Stimulated activated CD4-positive, alpha-beta T cell treated with anti-CD3 and anti-CD28 coated beads, Interleukin-1b, Interleukin-23, amount 100 ng/mL, for 1 hour (primary cell): ENCODE measurements around the gene FAM83E.
"Not testable (repeated sequence)": the region's sequence is repeated elsewhere in the genome, so short reads cannot be mapped to it uniquely, and the experiment has no call there.

Experiments
- DNase-seq, 2 donors: peaks; one replicate each; pipeline ENCODE4 v3.0.0-alpha.2; 2020; ENCODE audit warnings: low read depth in 2 of 2

Gene FAM83E

DNA sequence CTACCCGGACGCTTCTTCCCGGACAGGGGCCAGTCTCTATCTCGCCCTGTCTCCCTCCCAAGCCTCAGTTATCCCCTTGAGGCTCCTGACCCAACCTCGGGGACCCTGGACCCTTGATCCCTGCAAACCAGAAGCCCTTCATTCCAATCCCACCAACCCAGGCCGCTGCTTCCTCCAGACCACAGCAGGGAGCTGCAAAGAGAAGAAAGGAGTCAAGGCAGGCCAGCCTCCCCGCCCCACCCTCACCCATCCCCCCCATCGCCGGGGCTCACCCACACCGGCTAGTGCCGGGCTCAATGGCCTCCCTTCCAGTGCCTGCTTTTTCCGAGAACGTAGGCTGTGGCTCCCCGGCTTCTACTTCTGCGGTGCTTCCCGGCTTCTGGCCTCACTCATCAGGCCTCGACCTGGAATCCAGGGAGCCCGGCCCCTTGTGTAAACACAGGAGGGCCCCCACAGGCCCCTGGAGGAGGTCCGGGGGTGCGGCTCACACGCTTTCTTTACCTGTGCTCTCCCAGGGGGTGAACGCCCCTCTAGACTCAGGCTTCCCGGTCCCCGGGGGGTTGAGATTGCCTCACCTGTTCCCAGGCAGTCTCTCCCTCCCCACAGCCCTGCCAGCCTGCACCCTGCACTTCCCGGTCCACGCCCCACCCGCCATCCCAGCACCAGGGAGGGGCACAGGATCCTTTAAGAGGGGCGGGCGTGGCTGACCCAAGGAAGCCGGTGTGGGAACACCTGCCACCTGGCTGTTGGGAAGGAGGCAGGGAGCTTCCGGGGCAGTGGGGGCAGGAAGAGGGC lies at the start of gene FAM83E:
Gene FAM83E (minus strand): TSS at position 641 of the 795 bp plus-strand sequence. CDS start 1,704 bp downstream, outside the sequence.
- no peak for DNase-seq

DNA sequence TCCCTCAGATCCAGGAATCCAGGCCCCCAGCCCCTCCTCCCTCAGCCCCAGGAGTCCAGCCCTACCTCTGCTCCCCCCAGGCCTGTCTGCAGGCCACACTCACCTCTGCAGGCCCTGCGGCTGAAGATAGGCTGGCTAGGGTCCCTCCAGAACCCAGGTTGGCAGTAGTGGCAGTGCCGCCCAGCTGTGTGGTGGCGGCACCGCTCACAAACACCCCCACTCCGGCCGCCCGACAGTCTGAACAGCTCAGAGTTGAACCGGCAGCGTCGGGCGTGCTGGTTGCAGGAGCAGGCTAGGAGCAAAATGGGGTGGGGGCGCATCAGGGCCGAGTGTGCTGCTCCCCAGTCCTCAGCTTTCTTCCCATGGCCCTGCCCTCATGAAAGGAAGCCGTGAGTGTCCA lies 49.6 kb upstream of the FAM83E start:
- DNase-seq, result no peak

DNA sequence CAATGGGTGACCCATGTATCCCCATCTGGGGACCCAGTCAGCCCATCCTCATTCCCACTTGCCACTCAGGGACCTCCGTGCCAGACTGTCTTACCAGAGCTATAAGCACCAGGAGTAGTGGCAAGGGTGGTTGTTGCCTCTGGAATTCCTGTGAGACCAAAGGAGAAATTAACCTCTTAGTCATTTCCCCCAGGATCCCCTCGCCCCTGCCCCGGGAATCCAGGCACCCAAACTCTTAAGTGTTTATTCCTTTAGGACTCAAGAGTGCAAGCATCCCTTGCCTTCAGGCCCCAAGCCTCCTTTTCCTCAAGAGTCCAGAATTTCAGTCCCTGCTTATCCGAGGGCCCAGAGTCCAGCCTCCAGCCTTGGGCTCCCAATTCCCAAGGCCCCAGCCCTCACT lies 48.8 kb upstream of the FAM83E start:
- DNase-seq, result no peak

DNA sequence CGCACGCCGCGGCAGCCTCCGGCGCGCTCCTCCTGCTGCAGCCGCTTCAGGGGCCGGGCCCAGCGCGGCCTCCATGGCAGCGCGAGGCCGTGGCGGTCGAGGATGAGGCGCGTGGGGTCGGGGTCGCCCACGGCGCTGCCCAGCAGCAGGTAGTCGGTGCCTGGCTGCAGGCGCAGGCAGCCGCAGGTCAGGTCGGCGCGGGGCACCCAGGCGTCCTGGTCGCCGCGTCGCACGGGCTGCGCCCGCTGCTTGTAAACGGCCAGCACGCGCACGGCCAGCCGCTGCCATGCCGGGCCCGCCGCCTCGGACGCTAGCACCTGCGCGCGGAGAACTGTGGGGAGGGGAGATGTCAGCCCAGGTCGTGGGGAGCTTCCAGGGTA lies 46.8 kb upstream of the FAM83E start:
- DNase-seq, result no peak

DNA sequence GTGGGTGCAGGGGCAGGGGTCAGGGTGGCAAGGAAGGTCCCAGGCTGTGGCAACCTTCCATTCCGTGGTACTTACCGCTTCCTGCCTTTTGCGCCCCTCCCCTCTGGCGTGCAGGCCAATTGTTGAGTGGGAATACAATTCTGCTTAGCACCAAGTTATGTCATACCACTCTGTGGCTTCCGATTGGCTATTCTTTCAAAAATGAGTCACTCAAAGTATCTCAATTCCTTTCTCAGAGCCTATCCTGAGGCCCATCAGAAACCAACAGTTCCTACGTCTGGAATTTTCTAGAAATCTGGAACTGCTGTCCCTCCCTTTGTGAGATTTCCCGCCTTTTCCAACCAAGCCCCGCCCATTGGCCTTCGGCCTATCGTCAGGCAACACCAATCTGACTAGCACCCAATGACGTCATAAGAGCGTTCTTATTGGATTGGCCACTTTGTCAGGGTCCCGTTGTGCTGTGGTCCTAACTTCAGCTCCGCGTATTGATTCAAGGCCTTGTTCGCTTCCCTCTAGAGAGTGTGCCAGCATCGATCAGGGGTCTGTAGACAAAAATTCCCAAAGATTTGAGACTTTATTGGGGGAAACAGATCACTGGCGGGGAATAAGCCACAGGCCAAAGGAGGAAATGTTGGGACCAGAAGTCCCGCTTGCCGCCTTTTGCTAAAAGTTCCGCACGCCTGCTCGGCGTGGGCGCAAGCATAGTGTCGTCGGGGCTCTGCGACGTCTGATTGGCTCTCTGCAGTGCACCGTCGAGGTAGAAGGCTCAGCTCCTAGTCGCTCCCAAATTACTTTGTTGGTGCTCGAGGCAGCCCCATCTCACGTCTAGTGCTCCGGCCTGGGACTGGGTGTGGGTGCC lies 46.2 kb upstream of the FAM83E start:
- peak in 1 of 2 donors; percentile 59 for DNase-seq

DNA sequence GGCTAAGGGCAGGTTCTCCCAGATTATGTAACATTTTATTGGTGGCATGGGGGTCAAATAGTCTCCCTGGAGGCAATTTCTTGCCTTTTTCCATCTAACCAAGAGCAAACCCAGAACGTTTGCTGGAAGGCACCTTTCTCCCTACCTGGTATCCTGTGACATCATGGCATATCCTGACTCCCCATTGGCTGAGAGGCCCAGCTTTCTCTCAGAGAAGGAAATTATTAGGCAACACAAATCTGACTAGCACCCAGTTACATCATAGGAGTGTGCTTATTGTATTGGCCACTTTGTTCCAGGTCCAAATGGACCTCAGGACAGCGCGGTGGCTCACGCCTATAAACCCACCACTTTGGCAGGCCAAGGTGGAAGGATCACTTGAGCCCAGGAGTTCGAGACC lies 44.9 kb upstream of the FAM83E start:
- DNase-seq, result no peak

DNA sequence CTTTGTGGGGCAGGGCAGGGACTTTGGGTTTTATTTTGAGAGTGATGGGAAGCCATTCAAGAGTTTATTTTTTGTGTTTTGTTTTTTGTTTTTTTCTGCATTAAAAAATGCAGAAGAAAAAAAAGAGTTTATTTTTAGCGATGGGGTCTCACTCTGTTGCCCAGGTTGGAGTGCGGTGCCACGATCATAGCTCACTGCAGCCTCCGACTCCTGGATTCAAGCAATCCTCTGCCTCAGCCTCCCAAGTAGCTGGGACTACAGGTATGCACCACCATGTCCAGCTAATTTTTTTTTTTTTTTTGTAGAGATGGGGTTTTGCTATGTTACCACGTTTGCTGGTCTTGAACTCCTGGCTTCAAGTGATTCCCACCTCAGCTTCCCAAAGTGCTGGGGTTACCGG lies 43.6 kb upstream of the FAM83E start:
- DNase-seq, result no peak

DNA sequence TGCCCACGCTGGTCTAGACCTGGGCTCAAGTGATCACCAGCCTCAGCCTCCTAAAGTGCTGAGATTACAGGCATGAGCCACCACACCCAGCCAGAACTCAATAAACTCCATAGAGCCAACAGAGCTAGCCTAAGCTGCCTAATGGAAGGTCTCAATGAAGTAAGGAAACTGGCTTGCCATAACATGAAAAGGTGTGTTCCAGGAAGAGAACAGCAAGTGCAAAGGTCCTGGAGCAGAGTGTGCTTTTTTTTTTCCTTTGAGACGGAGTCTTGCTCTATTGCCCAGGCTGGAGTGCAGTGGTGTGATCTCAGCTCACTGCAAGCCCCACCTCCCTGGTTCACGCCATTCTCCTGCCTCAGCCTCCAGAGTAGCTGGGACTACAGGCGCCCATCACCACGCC lies 43.0 kb upstream of the FAM83E start:
- DNase-seq, result not testable (repeated sequence)

DNA sequence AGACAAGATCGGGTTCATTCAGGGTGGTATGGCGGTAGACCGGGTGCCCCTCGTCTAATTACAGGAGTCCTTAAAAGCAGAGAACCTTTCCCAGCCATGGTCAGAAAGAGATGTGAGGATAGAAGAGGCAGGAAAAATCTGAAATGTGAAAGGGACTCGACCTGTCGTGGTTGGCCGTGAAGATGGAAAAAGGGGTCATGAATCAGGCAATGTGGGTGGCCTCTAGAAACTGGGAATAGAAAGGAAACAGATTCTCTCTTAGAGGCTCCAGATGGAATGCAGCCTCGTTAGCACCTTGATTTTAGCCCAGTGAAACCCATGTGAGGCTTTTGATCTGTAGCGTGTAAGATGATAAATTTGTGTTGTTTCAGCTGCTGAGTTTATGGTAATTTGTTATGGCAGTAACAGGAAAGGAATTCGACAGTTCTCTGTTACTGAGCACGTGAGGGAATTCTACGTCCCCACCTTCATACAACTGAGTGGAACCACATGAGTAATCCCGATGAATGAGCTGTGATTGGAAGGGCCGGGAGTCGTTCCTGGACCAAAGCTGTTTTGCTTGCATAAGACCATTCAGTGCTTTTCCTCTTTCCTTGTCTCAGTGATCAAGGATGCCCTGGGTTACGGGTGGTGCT lies 42.1 kb upstream of the FAM83E start:
- DNase-seq, result no peak

DNA sequence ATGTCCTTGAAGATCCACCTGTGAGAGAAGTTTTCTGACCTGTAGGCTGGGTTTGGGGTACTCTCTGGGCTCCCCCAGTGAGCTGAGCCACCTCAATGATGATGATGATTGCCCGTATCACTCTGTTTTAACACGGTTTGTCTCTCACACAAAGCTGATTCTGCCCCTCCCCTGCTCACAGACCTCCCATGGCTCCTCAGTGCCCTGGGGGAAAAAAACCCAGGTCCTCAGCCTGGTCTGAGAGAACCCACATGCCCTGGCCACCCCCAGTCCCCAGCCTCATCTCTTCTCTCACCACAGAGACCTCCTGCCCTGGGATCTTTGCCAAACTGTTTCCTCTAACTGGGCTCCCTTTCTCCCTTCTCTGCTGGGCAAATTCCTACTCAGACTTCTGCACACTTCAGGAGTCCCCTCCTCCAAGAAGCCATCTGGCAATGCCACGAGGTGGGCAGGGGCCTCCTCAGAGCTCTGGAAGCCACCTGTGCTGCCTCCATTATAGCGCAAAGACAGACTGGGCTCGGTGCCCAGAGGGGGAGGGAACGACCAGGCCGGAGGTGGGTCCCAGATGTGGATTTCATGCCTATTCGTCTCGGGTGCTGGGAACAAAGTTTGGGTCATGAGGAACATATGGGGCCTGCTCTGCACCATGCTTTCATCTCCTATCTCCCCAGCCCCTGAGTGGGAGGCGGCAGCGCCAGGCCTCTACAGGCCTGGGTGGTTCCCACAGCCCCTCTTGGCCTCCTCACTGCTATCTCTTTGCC lies 39.6 kb upstream of the FAM83E start:
- no peak for DNase-seq

DNA sequence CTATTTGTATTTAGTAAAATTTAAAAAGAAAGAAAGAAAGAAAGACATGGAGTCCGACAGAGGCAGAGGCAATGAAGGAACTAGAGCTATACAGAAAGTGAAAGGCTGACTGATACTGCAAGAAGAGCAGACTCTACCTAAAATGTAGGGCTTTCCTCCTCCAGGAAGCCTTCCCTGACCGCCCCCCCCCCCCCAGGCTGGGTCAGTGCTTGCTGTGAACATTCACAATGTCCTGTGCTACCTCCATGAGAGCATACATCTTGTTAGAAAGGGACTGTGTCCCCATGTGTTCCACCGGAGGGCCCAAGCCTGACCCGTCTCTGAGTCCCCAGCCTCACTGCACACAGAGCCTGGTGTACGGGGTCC lies 36.8 kb upstream of the FAM83E start:
- DNase-seq, result no peak

DNA sequence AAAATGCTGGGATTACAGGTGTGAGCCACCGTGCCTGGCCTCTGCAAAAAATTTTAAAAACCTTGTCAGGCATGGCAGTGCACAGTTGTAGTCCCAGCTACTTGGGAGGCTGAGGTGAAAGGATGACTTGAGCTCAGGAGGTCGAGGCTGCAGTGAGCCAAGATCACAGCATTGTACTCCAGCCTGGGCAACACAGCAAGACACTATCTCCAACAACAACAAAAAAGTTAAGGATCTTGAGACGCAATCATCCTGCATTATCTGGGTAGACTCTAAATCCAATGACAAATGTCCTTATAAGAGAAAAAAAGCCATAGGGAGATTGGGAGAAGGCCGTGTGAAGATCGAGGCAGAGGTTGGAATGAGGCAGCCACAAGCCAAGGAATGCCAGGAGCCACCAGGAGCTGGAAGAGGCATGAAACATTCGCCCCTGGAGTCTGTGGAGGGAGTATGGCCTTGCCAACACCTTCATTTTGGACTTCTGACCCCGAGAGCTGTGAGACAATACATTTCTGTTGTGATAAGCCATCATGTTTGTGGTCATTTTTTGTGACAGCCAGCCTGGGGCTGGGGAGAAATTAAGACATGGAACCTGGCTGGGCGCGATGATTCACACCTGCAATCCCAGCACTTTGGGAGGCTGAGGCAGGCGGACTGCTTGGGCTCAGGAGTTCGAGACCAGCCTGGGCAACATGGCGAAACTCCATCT lies 36.3 kb upstream of the FAM83E start:
- no peak for DNase-seq

DNA sequence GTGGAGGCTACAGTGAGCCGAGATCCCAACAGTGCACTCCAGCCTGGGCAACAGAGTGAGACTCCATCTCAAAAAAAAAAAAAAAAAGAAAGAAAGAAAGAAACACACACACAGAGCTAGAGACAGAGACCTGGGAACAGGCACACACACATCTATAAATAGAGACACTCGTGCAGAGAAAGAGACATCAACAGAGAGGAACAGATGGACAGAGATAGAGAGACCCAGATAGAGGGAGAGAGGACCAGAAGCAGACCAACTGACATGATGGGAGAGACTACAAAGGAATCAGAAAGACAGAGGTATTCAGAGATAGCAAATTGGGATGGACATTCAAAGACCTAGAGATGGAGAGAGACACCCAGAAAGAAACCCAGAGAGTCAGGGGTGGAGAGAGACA lies 33.3 kb upstream of the FAM83E start:
- DNase-seq, result no peak

DNA sequence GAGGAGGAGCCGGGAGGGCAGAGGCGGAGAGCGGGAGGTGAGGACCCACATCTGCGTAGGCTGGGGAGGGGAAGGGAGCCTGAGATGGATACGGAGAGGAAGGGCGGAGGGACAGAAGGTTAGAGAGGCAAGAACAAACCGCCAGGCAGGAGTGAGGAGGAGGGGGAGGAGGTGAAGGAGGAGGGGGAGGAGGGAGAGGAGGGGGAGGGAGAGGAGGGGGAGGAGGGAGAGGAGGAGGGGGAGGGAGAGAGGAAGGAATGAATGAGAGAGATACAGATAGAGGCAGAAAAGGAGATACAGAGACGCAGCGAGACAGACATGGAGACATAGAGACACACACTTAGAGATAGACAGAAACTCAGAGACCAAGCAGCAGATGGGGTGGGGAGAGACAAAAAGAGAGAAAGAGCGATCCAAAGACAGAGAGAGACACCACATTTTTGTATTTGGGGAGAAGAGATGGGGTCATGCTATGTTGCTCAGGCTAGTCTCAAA lies 31.9 kb upstream of the FAM83E start:
- DNase-seq, result no peak

DNA sequence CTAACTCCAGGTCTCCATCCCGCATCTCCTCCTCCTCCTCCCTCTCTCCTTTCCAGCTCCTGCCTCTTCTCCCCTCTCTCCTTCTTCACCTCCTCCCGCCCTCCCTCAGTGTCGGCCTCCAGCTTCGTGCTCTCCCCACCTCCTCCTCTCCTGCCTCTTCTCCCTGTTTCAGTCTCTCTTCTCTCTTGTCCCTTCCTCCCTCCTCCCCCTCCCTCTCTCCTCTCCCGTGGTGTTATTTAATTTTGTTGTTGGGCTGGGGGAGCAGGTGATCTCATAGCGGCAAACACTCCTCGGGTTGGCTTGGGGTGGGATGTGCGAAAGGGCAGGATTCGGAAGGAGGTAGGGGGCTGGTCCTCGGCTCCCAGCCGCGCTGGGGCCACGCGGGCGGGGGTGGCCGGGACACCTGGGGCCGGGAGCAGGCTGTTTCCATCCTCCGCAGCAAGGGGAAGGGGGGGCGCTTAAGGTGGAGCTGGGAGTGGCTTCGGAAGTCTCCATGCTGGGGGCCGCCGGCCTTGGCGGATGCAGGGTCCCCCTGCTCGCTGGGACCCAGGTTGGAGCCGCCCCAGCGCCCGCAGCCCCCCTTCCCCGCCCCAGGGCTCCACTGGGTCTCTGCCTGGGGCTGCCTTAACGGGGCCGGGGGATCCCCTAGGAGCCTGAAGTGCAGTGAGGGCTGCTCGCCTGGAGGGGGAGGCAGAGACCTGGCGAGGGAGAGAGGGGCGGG lies 31.3 kb upstream of the FAM83E start, which contains the start of gene CA11:
Gene CA11 (minus strand): TSS at position 187 of the 721 bp plus-strand sequence. CDS start 555 bp downstream, outside the sequence.
- peak; percentile 81 for DNase-seq

DNA sequence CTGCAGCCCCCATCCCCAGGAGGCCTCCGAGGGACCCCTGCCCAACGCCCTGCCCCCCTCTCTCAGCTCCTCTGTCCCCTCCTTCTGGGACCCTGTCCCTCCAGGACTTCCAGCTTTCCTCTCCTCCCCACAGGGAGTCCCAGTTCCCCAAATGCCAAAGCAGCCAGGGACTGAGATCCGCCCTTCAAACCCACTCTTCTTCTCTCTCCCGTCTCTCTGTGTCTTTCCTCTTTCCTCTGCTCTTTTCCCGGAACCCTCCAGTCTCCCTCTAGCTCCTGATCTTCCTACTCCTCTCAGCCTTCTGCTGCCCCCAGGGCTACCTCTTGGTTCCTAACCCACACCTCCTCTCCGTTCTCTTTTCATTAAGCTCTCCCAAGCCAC lies 30.7 kb upstream of the FAM83E start:
- no peak for DNase-seq

DNA sequence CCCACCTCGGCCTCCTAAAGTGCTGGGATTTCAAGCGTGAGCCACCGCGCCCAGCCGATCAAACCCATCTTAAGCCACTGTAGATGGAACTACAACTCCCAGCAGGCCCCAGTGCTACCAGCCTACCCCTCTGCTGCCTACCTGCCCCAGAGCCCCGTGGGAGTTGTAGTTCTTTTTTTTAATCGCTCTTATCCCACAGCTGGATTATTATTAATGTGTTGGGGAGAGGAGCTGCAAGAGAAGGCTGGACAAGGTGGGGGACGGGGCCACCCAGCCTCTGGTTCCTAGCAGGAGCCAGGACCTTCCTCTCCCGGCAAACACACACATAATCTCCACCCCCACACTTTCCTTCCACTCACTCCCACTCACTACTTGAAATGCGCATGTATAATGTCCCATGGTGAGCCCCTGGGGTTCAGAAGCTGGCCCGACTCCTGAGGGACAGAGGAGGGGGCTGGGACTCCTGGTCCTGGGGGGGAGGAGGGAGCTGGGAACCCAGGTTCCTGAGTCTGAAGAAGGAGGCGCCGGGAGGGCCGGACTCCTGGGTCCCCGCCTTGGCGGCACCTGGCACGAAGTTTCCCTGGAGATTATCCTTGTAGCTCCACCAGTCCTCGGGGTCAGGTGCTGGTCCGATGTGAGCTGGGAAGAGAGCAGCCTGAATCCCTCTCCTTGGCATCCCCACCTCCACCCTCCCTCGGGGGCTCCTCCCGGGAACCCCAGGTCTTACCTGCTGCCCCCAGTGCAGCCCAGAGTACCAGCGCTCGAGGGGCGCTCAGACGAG lies 30.2 kb upstream of the FAM83E start:
- DNase-seq, result peak in 1 of 2 donors; percentile 45

DNA sequence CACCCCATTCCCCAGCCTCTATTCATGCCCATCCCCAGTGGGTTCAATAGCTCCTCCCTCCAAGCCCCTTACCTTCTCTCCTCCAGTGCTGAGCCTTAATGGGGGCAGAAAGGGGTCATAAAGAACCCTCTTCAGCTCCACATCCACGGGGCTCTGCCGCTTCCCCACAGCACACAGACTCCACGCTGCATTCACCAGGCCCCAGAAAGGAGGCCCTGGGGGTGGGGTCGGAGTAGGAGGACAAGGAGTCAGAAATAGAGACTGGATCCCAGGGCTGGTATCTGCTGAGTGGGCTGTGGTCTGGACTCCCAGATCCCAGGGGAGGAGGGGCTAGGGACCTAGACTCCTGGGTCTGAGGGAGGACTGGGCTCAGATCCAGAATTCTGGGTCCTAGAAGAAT lies 29.5 kb upstream of the FAM83E start:
- no peak for DNase-seq

DNA sequence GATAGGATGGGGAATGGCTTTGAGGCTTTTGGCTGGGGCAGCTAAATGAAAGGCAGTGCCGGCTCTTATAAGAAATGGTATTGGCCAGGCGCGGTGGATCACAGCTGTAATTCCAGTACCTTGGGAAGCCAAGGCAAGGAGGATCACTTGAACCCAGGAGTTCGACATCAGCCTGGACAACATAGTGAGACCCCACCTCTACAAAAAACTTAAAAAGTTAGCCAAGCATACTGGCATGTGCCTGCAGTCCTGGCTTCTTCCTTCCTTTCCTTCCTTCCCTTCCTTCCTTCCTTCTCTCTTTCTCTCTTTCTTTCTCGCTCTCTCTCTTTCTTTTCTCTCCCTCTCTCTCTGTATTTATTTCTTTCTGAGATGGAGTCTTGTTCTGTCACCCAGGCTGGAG lies 28.0 kb upstream of the FAM83E start:
- DNase-seq, result no peak
